Amniotic epithelial cell (primary cell): ENCODE results near the gene PYHIN1.

Source experiments
- DNase-seq: peaks from one replicate; pipeline ENCODE4 v3.0.0-alpha.2; 2010; ENCODE audit warnings: low read depth

Gene PYHIN1

GRCh38 chr1:159014003-159014571, 82.7 kb downstream of the PYHIN1 start:
- no peak for DNase-seq

- DNase-seq: no peak
Measured at GRCh38 chr1:159014851-159015250, 83.5 kb downstream of the PYHIN1 start.

GRCh38 chr1:159015440-159015909, 84.1 kb downstream of the PYHIN1 start:
- peak; percentile 92 for DNase-seq

- DNase-seq: no peak
Measured at GRCh38 chr1:159023723-159024122, 92.4 kb downstream of the PYHIN1 start.

GRCh38 chr1:159025043-159025442, 93.7 kb downstream of the PYHIN1 start:
- no peak for DNase-seq
